ENCODE results near the gene TRIP6. TPM values are rescaled to one million over a fixed set of nuclear protein-coding genes. Genes with fewer than 3 reads are reported as not detected.

The TRIP6 gene
- total and polyA plus RNA-seq, 4 experiments from 2014 or later: 2.7 to 9.4 (median 6.2) TPM

DNA sequence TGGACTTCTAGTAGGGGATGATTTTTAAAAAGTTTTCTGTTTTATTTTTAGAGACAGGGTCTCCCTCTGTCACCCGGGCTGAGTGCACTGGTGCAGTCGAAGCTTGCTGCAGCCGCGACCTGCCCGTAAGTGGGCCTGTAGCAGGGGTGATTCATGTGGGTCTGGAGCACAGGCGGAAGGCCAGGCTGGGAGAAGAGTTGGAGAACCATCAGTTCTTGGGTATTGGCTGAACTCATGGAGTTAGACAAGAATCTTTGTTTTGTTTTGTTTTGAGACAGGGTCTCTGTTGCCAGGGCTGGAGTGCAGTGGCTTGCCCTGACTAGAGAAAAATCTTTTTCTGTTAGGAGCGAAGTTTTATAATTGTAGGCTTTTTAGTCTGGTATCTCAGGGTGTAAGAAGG is 13.5 kb downstream of the TRIP6 start:
- H3K27me3 Mint-ChIP-seq: no peaks in the 10 kb centered on the region
- no peaks in the 10 kb centered on the region for H3K27me3 ChIP-seq (ENCODE audit: insufficient read depth, low read length)
- H3K4me1 ChIP-seq (ENCODE audit: insufficient read depth, low read length): peaks cover 44% of the 10 kb centered on the region
- peaks cover 54% of the 10 kb centered on the region for H3K36me3 ChIP-seq (ENCODE audit: insufficient read depth, low read length)
- DNase-seq: no peak
- peak overlapping the region in 2 of 7 donors; percentile 49 to 68 for H3K27ac Mint-ChIP-seq
- H3K4me1 Mint-ChIP-seq: peaks cover 32 to 63% (median 48%) of the 10 kb centered on the region in 4 donors
- ChIA-PET CTCF (ENCODE audit: partially characterized antibody) (no interaction called here), POLR2A (ENCODE audit: partially characterized antibody) (no interaction called here)
- H3K4me3 Mint-ChIP-seq: peak overlapping the region in 1 of 8 donors; percentile 3
- intact Hi-C loops (cut with micrococcal nuclease): no loop called here
- H3K27ac ChIP-seq (ENCODE audit: low read depth, low read length): no peak overlapping the region
- no peaks in the 10 kb centered on the region for H3K9me3 ChIP-seq (ENCODE audit: control insufficient read depth in 1 of 2, low read length in 2 of 2)
- no peak overlapping the region for H3K4me3 ChIP-seq (ENCODE audit: low read length in 2 of 2)
- peaks cover 0 to 5% (median 0%) of the 10 kb centered on the region in 8 donors for H3K9me3 Mint-ChIP-seq
- peaks cover 54 to 74% of the 10 kb centered on the region in 2 donors for H3K36me3 Mint-ChIP-seq

DNA sequence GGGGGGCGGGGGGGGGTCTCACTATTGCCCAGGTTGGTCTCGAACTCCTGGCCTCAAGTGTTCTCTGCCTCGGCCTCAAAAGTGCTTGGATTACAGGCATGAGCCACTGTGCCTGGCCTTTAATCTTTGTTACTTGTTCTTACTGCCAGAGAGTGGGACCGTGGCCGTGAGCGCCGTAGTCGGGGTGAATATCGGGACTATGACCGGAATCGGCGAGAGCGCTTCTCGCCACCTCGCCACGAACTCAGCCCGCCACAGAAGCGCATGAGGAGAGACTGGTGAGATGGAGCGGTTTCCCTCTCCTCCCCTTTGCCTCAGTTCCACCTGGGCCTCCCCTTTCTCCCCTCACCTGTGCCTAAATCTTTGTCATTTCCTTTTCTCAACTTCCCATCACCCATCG is 13.9 kb downstream of the TRIP6 start:
- DNase-seq: no peak
- CTCF ChIA-PET (ENCODE audit: partially characterized antibody): no interaction called here
- H3K27ac ChIP-seq (ENCODE audit: low read depth, low read length): no peak overlapping the region
- H3K36me3 ChIP-seq (ENCODE audit: insufficient read depth, low read length): peaks cover 58% of the 10 kb centered on the region
- POLR2A ChIA-PET (ENCODE audit: partially characterized antibody): no interaction called here
- Mint-ChIP-seq H3K4me3 (peak overlapping the region in 1 of 8 donors; percentile 12), H3K4me1 (peaks cover 33 to 62% (median 48%) of the 10 kb centered on the region in 4 donors), H3K27me3 (no peaks in the 10 kb centered on the region), H3K36me3 (peaks cover 58 to 76% of the 10 kb centered on the region in 2 donors), H3K9me3 (peaks cover 0 to 5% (median 0%) of the 10 kb centered on the region in 8 donors), H3K27ac (peak overlapping the region in 1 of 7 donors; percentile 17)
- no peaks in the 10 kb centered on the region for H3K27me3 ChIP-seq (ENCODE audit: insufficient read depth, low read length)
- intact Hi-C loops (cut with micrococcal nuclease): no loop called here
- H3K4me1 ChIP-seq (ENCODE audit: insufficient read depth, low read length): peaks cover 42% of the 10 kb centered on the region
- H3K9me3 ChIP-seq (ENCODE audit: control insufficient read depth in 1 of 2, low read length in 2 of 2): no peaks in the 10 kb centered on the region
- H3K4me3 ChIP-seq (ENCODE audit: low read length in 2 of 2): no peak overlapping the region

DNA sequence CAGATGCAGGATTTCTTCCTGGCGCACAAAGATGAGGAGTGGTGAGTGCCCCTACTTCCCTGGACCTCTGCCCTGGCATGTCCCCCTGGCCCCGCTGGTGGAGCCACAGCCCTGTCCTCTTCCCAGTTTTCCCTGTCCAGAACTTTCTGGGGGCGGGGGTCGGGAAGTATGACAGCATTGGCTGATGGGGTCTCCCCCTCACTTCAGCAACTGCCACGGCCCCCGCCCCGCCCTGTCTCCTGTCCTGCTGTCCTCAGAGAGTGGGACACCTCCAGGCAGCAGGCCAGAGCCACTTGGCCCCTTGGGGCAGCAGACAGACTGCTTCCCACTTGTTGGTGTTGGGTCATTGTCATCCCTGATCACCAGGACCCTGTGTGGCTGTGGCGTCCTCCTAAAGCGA is 15.0 kb downstream of the TRIP6 start:
- intact Hi-C loops (cut with micrococcal nuclease): no loop called here
- H3K9me3 Mint-ChIP-seq: peaks cover 0 to 10% (median 0%) of the 10 kb centered on the region in 8 donors
- H3K4me3 ChIP-seq (ENCODE audit: low read length in 2 of 2): no peak overlapping the region
- H3K36me3 ChIP-seq (ENCODE audit: insufficient read depth, low read length): peaks cover 69% of the 10 kb centered on the region
- no peak overlapping the region for H3K27ac ChIP-seq (ENCODE audit: low read depth, low read length)
- H3K4me1 Mint-ChIP-seq: peaks cover 30 to 62% (median 50%) of the 10 kb centered on the region in 4 donors
- H3K36me3 Mint-ChIP-seq: peaks cover 62 to 80% of the 10 kb centered on the region in 2 donors
- CTCF ChIA-PET (ENCODE audit: partially characterized antibody): no interaction called here
- H3K4me3 Mint-ChIP-seq: no peak overlapping the region
- no peak overlapping the region for H3K27ac Mint-ChIP-seq
- no peak for DNase-seq
- H3K27me3 ChIP-seq (ENCODE audit: insufficient read depth, low read length): no peaks in the 10 kb centered on the region
- H3K9me3 ChIP-seq (ENCODE audit: control insufficient read depth in 1 of 2, low read length in 2 of 2): no peaks in the 10 kb centered on the region
- no peaks in the 10 kb centered on the region for H3K27me3 Mint-ChIP-seq
- H3K4me1 ChIP-seq (ENCODE audit: insufficient read depth, low read length): peaks cover 41% of the 10 kb centered on the region
- POLR2A ChIA-PET (ENCODE audit: partially characterized antibody): no interaction called here

DNA sequence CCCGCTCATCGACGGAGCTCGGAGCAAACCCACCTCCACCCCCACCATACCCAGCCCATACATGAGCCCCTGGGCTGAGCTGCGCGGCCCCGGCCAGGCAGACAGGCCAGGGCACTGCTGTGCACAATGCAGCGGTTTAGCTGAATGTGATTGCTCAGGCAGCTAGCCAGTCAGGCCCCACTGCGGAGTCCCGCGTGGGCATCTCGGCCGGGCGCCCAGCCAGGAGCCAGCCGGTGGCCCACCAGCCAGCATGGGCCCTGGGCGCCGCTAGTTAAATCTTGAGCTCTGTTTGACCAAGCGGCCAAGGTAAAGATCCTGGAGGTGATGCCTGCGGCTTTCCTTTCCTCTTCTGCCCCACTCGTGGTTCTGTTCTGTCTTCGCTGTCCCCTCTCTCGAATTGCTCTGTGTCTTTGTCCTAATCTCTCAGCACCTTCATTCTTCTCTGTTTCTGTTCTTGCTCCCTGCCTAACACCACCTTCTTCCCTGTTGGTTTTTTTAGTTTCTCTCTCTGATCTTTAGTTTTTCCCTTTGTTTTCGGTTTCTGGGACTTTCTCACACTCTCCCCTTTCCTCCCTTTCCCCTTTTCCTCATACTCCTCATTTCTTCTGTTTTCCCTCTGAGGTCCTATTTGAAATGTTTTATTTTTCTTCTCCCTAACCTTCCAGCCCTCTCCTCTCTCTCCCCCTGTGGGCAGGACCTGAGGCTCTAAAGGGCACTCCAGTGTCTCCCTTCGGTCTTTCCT is 15.8 kb downstream of the TRIP6 start:
- Histone ChIP-seq H3K27ac (ENCODE audit: low read depth, low read length) (no peak overlapping the region), H3K4me3 (ENCODE audit: low read length in 2 of 2) (no peak overlapping the region), H3K4me1 (ENCODE audit: insufficient read depth, low read length) (peaks cover 41% of the 10 kb centered on the region), H3K9me3 (ENCODE audit: control insufficient read depth in 1 of 2, low read length in 2 of 2) (no peaks in the 10 kb centered on the region), H3K27me3 (ENCODE audit: insufficient read depth, low read length) (no peaks in the 10 kb centered on the region), H3K36me3 (ENCODE audit: insufficient read depth, low read length) (peaks cover 72% of the 10 kb centered on the region)
- DNase-seq: no peak
- intact Hi-C loops (cut with micrococcal nuclease): no loop called here
- ChIA-PET CTCF (ENCODE audit: partially characterized antibody) (no interaction called here), POLR2A (ENCODE audit: partially characterized antibody) (no interaction called here)
- Mint-ChIP-seq H3K4me3 (peak overlapping the region in 2 of 8 donors; percentile 30 to 39), H3K9me3 (peaks cover 0 to 12% (median 0%) of the 10 kb centered on the region in 8 donors), H3K4me1 (peaks cover 35 to 64% (median 53%) of the 10 kb centered on the region in 4 donors), H3K36me3 (peaks cover 70 to 83% of the 10 kb centered on the region in 2 donors), H3K27ac (peak overlapping the region in 6 of 7 donors; percentile 42 to 78 (median 65)), H3K27me3 (no peaks in the 10 kb centered on the region)

DNA sequence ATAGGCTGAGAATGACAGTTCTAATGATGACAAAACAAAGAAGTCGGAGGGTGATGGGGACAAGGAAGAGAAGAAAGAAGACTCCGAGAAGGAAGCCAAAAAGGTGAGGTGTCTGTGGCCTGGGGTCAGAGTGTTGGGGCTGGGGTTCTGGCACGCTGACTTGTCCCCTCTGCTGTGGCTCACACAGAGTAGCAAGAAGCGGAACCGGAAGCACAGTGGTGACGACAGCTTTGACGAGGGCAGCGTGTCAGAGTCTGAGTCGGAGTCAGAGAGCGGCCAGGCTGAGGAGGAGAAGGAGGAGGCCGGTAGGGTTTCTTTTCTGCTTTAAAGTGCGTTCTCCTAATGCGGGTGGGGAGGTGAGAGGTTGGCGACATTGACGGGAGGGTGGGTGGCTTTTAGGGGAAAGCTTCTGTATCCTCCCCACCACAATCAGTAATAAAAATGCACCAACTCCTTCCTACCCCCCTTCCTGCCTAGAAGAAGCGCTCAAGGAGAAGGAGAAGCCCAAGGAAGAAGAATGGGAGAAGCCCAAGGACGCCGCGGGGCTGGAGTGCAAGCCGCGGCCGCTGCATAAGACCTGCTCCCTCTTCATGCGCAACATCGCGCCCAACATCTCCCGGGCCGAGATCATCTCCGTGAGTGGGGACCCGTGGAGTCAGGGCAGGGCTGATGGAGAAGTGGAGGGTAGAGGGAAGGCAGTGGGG is 17.7 kb downstream of the TRIP6 start:
- CTCF ChIA-PET (ENCODE audit: partially characterized antibody): no interaction called here
- peaks cover 40% of the 10 kb centered on the region for H3K4me1 ChIP-seq (ENCODE audit: insufficient read depth, low read length)
- Mint-ChIP-seq H3K4me1 (peaks cover 33 to 59% (median 45%) of the 10 kb centered on the region in 4 donors), H3K36me3 (peaks cover 70 to 75% of the 10 kb centered on the region in 2 donors), H3K9me3 (peaks cover 0 to 12% (median 0%) of the 10 kb centered on the region in 8 donors), H3K27me3 (peaks cover 0 to 2% of the 10 kb centered on the region in 2 donors), H3K27ac (peak overlapping the region; percentile 57 to 94 (median 91)), H3K4me3 (peak overlapping the region in 7 of 8 donors; percentile 58 to 84 (median 68))
- intact Hi-C loops (cut with micrococcal nuclease): loop anchor here (5.0 kb wide), 2 partner anchors 48 to 282 kb away; partner anchors contain the start of gene VGF
- H3K9me3 ChIP-seq (ENCODE audit: control insufficient read depth in 1 of 2, low read length in 2 of 2): no peaks in the 10 kb centered on the region
- no peaks in the 10 kb centered on the region for H3K27me3 ChIP-seq (ENCODE audit: insufficient read depth, low read length)
- no peak overlapping the region for H3K4me3 ChIP-seq (ENCODE audit: low read length in 2 of 2)
- H3K27ac ChIP-seq (ENCODE audit: low read depth, low read length): peak overlapping the region; percentile 36
- POLR2A ChIA-PET (ENCODE audit: partially characterized antibody): interaction anchor here (7.1 kb wide), 1 partner anchor 9 kb away, joined by 243 read pairs; the partner anchor contains the start of gene SRRT
- peaks cover 68% of the 10 kb centered on the region for H3K36me3 ChIP-seq (ENCODE audit: insufficient read depth, low read length)
- DNase-seq: peak; percentile 45 to 80 (median 58)

DNA sequence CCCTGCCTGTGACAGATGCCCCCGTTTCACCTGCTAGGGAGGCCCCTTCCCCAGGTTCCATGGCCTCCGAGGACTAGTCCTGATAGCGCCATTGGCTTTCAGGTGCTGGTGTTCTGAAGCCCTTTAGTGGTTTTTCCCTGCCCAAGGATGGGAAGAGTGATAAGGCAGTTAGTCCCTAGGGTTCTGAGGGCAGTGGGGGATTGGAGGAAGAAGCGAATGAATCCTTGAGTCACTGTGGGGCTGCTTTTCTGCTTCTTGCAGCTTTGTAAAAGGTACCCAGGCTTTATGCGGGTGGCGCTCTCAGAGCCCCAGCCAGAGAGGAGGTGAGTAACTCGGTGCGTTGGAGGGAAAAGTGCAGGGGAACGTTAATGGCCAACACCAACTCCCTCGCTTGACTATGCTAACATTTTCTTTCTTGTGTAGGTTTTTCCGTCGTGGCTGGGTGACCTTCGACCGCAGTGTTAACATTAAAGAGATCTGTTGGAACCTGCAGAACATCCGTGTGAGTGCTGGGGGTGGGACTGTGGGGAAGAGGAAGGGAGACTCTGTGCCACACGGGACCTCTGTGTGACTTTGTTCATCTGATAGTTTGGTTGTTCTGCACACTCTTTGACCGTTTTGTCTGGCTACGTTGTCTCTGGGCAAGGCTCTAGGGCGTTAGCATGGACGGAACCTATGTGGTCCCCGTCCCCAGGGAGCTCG is 18.4 kb downstream of the TRIP6 start:
- peak overlapping the region; percentile 36 for H3K27ac ChIP-seq (ENCODE audit: low read depth, low read length)
- DNase-seq: no peak
- peaks cover 67% of the 10 kb centered on the region for H3K36me3 ChIP-seq (ENCODE audit: insufficient read depth, low read length)
- H3K27me3 ChIP-seq (ENCODE audit: insufficient read depth, low read length): no peaks in the 10 kb centered on the region
- H3K36me3 Mint-ChIP-seq: peaks cover 66 to 71% of the 10 kb centered on the region in 2 donors
- H3K9me3 Mint-ChIP-seq: peaks cover 0 to 12% (median 0%) of the 10 kb centered on the region in 8 donors
- ChIA-PET CTCF (ENCODE audit: partially characterized antibody) (interaction anchor here (1.6 to 1.9 kb wide), 2 partner anchors 34 to 180 kb away, joined by 4 to 6 read pairs; partner anchors contain the start of genes POP7 and SLC12A9), POLR2A (ENCODE audit: partially characterized antibody) (interaction anchor here (1.8 to 7.1 kb wide), 2 partner anchors 10 to 15 kb away, joined by 5 to 243 read pairs; partner anchors contain the start of gene SRRT)
- intact Hi-C loops (cut with micrococcal nuclease): loop anchor here (5.0 kb wide), 2 partner anchors 48 to 282 kb away; partner anchors contain the start of gene VGF
- peak overlapping the region in 4 of 8 donors; percentile 17 to 70 (median 30) for H3K4me3 Mint-ChIP-seq
- no peaks in the 10 kb centered on the region for H3K9me3 ChIP-seq (ENCODE audit: control insufficient read depth in 1 of 2, low read length in 2 of 2)
- no peak overlapping the region for H3K4me3 ChIP-seq (ENCODE audit: low read length in 2 of 2)
- peak overlapping the region; percentile 57 to 97 (median 83) for H3K27ac Mint-ChIP-seq
- peaks cover 0 to 2% of the 10 kb centered on the region in 2 donors for H3K27me3 Mint-ChIP-seq
- peaks cover 32 to 60% (median 45%) of the 10 kb centered on the region in 4 donors for H3K4me1 Mint-ChIP-seq
- H3K4me1 ChIP-seq (ENCODE audit: insufficient read depth, low read length): peaks cover 44% of the 10 kb centered on the region
